ENCODE data around the gene GTF2A1L.

DNA sequence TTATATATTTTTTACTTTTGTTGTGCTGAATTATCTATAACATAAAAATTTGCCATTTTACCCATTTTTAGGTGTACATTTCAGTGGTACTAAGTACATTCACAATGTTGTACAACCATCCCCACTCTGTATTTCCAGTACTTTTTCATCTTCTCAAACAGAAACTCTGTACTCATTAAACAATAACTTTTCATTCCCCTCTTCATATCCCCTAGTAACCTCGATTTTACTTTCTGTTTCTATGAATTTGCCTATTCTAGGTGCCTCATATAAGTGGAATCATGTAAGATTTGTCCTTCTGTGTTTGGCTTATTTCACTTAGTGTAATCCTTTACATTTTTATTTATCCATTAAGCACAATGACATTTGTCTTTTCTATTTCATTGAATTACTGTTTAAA lies 51.3 kb downstream of the GTF2A1L start:
- TF ChIP-seq, protein P1, sequence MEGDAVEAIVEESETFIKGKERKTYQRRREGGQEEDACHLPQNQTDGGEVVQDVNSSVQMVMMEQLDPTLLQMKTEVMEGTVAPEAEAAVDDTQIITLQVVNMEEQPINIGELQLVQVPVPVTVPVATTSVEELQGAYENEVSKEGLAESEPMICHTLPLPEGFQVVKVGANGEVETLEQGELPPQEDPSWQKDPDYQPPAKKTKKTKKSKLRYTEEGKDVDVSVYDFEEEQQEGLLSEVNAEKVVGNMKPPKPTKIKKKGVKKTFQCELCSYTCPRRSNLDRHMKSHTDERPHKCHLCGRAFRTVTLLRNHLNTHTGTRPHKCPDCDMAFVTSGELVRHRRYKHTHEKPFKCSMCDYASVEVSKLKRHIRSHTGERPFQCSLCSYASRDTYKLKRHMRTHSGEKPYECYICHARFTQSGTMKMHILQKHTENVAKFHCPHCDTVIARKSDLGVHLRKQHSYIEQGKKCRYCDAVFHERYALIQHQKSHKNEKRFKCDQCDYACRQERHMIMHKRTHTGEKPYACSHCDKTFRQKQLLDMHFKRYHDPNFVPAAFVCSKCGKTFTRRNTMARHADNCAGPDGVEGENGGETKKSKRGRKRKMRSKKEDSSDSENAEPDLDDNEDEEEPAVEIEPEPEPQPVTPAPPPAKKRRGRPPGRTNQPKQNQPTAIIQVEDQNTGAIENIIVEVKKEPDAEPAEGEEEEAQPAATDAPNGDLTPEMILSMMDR (IDR thresholded peaks at IDR 0.05 in 8 of 11, conservative IDR thresholded peaks at IDR 0.05 in 3 of 11), result no peak
- TF ChIP-seq POLR2AphosphoS5 (IDR thresholded peaks at IDR 0.05), result no peak
